Measurements from ENCODE around the gene MALRD1.

Gene MALRD1

GRCh38 chr10:19385846-19386450 is 337.3 kb downstream of the MALRD1 start:
- peak; percentile 53 for DNase-seq

GRCh38 chr10:19408924-19409323 is 360.3 kb downstream of the MALRD1 start:
- DNase-seq = no peak

- DNase-seq = no peak
These were observed 362.5 kb downstream of the MALRD1 start for GRCh38 chr10:19411119-19411518.

- peak; percentile 65 for DNase-seq
These were observed 363.9 kb downstream of the MALRD1 start for GRCh38 chr10:19412531-19412930.

- no peak for DNase-seq
These were observed 367.6 kb downstream of the MALRD1 start for GRCh38 chr10:19416164-19416563.

GRCh38 chr10:19417740-19418139 is 369.1 kb downstream of the MALRD1 start:
- no peak for DNase-seq

GRCh38 chr10:19421674-19422073 is 373.1 kb downstream of the MALRD1 start:
- DNase-seq = no peak

GRCh38 chr10:19426034-19426433 is 377.4 kb downstream of the MALRD1 start:
- DNase-seq = no peak

- no peak for DNase-seq
These were observed 383.2 kb downstream of the MALRD1 start for GRCh38 chr10:19431622-19432351.

GRCh38 chr10:19449860-19450259 is 401.3 kb downstream of the MALRD1 start:
- DNase-seq = no peak

GRCh38 chr10:19451356-19451755 is 402.8 kb downstream of the MALRD1 start:
- DNase-seq = no peak

- no peak for DNase-seq
These were observed 403.3 kb downstream of the MALRD1 start for GRCh38 chr10:19451937-19452336.

- DNase-seq = no peak
These were observed 405.4 kb downstream of the MALRD1 start for GRCh38 chr10:19453967-19454366.

- DNase-seq = no peak
These were observed 413.0 kb downstream of the MALRD1 start for GRCh38 chr10:19461588-19461987.

- DNase-seq = no peak
These were observed 418.1 kb downstream of the MALRD1 start for GRCh38 chr10:19466709-19467108.

GRCh38 chr10:19468413-19468812 is 419.8 kb downstream of the MALRD1 start:
- no peak for DNase-seq

GRCh38 chr10:19469521-19469920 is 420.9 kb downstream of the MALRD1 start:
- DNase-seq = no peak

GRCh38 chr10:19479854-19480253 is 431.3 kb downstream of the MALRD1 start:
- DNase-seq = no peak

- DNase-seq = no peak
These were observed 431.8 kb downstream of the MALRD1 start for GRCh38 chr10:19480353-19480752.

GRCh38 chr10:19483421-19483820 is 434.8 kb downstream of the MALRD1 start:
- no peak for DNase-seq

- DNase-seq = no peak
These were observed 440.1 kb downstream of the MALRD1 start for GRCh38 chr10:19488592-19489280.

- no peak for DNase-seq
These were observed 442.6 kb downstream of the MALRD1 start for GRCh38 chr10:19491166-19491565.

- no peak for DNase-seq
These were observed 445.3 kb downstream of the MALRD1 start for GRCh38 chr10:19493917-19494316.

GRCh38 chr10:19497026-19497425 is 448.4 kb downstream of the MALRD1 start:
- no peak for DNase-seq
